ENCODE measurements around the gene POLR3E.
"Not testable (repeated sequence)": the region's sequence is repeated elsewhere in the genome, so short reads cannot be mapped to it uniquely, and the experiment has no call there.

Gene POLR3E

GRCh38 chr16:22366371-22366770, 69.2 kb downstream of the POLR3E start:
- no peak for DNase-seq (ENCODE audit: low read depth)

- DNase-seq (ENCODE audit: low read depth): no peak
Measured at GRCh38 chr16:22366889-22367288, 69.7 kb downstream of the POLR3E start.

- DNase-seq (ENCODE audit: low read depth): not testable (repeated sequence)
Measured at GRCh38 chr16:22368200-22368826, 71.1 kb downstream of the POLR3E start.

DNA sequence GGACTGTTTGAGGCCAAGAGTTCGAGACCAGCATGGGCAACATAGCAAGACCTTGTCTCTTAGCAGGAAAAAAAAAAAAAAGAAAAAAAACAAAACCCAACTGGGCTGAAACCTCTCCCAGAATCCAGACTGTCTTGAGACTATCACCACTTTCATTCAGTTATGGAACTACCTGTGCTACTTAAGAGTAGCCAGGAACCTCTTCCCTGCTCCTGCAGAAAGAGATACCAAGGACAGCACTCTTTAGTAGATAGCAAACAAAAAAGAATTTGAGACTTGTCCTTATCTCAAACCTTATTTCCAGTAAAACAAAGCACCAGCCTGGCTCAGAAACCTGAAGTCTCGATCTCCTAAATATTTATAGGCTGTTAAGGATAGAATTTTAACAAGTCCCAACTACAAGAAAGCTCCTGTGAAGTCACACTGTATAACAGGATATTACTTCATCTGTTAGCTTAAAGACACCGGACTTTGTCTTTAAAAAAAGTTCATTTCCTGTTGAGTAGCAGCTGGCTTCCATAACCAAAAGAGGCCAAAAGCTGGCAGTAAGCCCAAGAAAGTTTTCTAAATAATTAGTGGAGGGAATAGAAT, 72.1 kb downstream of the POLR3E start:
- DNase-seq (ENCODE audit: low read depth): no peak

DNA sequence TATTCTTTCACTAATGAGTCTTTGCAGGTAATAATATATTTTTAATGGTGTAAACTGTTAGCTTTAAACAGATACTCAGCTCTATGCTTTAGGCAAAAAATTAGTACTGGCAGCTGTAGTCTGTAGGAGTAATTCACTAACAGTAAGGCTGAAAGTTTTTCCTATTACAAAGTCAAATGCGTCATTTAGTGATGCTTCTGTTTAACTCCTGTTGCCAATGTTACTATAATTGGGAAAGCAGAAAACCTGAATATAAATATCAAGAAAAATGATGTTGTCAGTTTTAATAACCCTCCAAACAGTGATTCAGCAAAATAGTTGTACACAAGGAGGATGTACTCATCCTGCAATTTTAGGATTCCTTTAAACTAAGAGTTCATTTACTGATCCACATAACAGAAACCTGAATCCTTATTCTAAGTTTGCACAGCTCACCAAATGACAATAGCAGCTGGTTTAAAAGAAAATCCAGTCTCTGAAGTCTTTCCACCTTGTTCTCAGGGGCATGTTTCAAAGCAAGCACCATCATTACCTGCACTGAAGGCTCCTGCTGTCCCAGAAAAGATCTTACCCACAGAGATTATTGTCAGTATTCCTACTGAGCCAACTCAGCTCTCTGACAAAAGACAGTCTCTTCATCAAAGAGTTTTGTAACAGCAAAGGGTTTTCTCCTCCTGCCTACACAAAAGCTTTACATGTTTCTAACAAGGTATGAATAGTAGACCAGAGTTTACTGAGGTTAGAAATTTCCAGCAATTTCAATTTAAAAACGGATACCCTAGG, 73.0 kb downstream of the POLR3E start:
- no peak for DNase-seq (ENCODE audit: low read depth)

- DNase-seq (ENCODE audit: low read depth): no peak
Measured at GRCh38 chr16:22372882-22373661, 75.9 kb downstream of the POLR3E start.

- DNase-seq (ENCODE audit: low read depth): no peak
Measured at GRCh38 chr16:22373662-22374310, 76.6 kb downstream of the POLR3E start.

DNA sequence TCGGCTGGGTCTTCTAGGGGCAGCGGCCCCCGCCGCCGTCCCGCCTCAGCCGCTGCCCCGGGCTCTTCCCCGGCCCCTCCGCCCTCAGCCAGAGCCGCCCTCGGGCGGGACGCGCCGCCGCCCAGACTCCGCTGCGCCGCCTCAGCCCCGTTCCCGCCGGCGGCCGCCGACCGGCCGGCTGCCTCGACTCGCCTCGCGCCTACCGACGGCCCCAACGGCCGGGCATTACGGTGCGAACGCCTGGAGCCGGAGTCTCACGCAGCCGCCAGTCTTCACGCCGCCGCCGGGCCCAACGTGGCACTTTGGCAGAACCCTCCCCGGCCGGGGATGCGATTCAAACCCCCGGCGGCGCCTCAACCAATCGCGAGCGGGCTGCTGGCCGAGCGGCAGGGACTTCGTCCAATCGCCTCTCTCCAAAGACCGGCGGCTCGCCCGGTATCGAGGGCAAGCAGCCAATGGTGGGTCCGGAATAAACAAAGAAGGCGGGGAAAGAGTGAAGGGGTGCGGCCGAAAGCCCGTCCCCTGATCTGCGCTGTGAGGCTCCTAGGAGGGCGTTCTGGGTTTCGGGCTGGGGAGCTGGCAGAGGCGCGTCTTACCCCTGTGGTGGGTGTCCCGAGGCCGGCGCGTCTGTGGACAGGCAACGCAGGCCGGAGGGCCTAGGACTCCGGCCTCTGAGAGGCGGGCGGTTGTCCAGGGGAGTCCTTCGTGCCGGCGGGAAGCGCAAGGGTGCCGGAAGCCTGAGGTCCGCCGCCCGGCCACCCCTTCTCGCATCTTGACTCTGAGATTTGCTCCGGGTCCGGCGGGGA, 77.3 kb downstream of the POLR3E start, which contains the start of gene CDR2:
Gene CDR2 (minus strand): TSS at position 309 of the 806 bp plus-strand sequence. CDS start 310 bp downstream, outside the sequence.
- DNase-seq (ENCODE audit: low read depth): peak; percentile 91

- DNase-seq (ENCODE audit: low read depth): no peak
Measured at GRCh38 chr16:22375117-22375962, 78.1 kb downstream of the POLR3E start.

DNA sequence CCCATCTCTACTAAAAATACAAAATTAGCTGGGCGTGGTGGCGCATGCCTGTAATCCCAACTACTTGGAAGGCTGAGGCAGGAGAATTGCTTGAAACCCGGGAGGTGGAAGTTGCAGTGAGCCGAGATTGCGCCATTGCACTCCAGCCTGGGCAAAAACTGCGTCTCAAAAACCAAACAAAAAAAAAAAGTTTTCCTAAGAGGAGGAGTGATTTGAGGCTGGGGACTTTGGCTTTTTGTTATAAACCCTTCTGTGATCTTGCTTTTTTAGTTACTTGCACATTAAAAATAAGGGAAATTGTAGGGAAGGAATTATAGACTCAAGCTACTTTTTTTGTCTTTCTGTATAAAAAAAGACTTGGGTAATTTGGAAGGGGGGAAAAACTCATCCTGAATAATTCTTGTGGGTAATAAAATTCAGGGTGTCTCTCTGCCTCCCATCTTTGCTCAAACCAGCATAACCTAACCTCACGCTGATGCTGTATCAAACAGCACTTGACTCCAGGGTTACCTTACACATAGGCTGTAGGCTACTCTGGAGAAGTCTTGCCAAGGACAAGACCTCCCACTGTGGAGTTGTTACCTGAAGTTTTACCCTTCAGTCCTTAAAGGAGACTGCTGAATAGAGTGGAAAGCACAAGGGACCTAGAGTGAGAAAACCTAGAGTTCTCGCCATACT, 78.9 kb downstream of the POLR3E start:
- no peak for DNase-seq (ENCODE audit: low read depth)

DNA sequence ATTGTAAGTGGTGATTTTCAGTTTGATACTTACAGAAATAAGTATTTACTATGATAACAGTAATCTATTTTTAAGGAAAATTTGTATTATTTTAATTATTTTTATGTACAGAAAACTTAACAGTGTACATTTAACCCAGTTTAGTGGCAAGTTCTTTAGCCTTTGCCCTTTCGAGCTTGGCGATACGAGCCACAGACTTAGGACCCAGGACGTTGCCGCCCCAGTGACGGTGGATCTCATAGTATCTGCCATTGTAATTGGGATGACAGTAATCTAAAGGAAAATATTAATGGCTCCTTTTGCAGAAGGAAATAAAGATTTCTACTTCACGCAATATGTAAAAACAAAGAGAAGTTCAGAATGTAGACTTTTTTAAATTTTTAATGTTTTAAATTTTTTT, 82.4 kb downstream of the POLR3E start:
- no peak for DNase-seq (ENCODE audit: low read depth)

- no peak for DNase-seq (ENCODE audit: low read depth)
Measured at GRCh38 chr16:22380529-22380928, 83.3 kb downstream of the POLR3E start.

DNA sequence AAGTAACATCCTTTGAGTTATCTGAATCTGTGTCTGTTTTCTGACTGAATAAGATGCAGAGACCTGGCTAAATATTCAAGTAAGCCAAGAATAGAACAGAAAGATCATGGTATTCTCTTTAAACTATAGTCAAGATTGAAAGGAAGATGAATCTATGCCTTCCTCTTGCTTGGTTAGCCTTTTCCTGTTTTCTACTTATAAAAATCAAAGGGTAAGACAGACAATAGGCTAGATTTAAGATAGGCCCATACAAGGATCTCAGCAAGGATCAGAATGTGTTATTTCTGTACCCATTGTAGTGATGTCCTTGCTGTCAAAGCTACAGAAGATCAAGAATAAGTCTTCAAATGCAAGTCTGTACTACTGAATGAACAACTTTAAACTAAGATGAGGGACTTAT, 84.2 kb downstream of the POLR3E start:
- no peak for DNase-seq (ENCODE audit: low read depth)

- no peak for DNase-seq (ENCODE audit: low read depth)
Measured at GRCh38 chr16:22383827-22384226, 86.6 kb downstream of the POLR3E start.

Data from HS-27A (cell line).